Measurements from ENCODE around the gene ELOVL5.
"Not testable (repeated sequence)": the region's sequence is repeated elsewhere in the genome, so short reads cannot be mapped to it uniquely, and the experiment has no call there.

The ELOVL5 gene

DNA sequence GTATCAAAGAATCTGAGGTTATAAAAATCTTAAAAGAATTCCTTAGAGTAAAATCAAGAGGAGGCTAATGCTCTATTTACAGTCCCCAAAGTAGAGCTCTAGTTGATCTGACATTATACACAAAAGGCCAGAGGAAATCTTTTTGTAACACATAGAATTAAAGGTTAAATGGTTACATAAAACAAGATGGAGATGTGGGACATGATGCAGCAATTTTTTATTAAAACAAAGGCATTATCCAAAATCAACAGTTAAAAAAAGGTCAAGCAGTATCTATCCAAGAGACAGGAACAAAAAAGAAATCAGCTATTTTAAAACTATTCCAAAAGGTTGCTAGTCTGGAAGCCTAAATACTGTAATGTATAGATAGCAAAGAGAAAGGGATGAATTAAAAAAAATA is 20.4 kb downstream of the ELOVL5 start:
- no peak for DNase-seq (ENCODE audit: low read depth)

DNA sequence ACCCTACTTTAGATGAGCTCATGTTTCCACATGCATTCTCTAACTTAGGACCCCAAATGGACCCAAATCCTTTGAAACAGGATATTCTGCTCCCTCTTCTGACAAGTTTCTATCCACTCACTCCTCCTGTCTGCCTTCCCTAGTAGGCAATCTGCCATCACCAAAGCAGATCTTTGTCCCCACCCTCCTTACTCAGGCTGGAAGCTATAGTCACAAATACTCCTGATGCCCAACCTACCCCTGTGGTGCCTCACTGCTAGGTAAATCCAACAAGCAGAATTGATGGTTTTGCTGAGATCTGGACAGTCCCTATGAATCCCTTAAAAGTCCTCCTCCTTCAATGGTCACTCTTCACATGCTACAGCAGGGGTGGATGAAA is 21.7 kb downstream of the ELOVL5 start:
- no peak for DNase-seq (ENCODE audit: low read depth)

DNA sequence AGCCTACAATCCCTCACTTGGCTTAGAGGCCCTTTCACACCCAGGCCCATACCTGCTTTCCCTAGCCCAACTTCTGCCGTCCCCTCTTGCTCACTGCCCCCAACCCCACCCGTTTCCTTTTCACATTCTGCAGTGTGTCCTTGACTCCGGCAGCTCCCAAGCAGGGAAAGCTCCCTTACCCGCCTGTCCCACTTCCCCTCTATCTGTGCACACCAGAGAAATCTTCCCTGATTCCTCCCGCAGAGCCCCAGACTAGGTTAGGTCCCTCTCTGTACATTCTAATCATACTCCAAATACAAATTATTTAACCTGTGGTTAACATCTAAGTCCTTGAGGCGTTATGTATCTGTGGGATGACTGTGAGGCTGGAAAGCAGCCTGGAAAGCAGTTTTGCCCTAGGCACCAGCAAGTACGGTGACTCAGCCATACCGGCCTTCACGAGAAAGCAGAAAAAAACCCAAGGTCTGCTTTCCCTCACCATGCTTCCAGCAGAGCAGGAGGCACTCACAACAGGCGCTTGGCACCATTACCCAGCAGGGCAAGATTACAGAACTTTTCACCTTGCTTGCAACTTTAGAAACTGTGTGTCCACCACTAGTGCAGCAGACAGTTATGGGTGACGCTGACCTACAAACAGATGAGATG is 22.3 kb downstream of the ELOVL5 start:
- DNase-seq (ENCODE audit: low read depth), result no peak

DNA sequence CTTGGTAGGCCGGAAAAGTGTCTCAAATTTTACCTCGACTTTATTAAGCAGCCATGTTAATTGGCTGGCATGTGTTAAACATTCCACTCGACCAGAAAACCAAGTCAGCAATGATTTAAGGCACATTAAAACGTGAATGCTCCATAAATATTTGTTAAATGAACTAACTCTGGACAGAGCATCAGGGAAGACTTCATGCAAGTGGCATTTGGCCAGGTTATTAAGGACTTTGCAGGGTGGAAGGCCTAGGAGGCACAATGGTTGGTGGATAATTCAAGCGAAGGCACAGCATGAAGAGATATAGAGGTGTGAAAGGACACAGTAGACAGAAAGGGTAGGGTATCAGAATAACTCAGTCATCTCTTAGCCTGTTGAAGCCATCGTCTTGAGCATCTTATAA is 23.0 kb downstream of the ELOVL5 start:
- no peak for DNase-seq (ENCODE audit: low read depth)

DNA sequence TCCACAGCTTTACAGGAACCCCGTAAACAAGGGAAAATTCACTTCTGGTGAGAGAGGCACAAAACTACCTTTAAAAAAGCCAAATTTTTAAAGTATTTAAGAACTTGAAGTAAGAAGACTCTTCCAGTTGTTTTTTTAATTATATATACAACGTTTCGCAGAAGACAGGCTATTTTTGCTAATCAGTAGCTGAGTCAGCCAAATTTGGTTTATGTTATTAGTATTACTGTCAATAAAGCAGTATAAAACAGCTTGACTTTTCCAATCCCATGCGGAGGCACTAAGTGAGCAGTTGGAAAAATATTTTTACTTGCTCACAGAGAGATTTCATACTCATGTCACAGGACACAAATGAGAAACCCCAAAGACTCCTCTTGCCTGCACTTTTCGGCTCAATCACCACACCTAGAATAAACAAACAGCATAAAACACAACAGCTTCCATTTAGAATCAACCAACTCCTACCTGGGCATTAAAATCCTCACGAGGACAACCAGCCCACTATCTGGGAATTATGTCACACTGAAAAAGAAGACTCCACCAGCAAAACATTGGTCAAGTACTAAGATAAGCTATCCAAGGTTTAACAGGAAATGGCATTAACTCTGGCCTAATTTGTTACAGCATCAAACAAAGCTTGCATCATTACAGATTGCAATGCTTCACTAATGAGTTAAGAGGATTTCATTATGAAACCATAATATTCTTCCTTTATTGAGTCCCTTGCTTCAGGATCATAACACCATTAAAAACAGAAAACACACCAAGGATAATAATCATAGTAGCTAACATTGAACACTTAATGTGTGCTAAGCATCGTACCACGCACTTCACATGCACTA is 26.3 kb downstream of the ELOVL5 start:
- no peak for DNase-seq (ENCODE audit: low read depth)

DNA sequence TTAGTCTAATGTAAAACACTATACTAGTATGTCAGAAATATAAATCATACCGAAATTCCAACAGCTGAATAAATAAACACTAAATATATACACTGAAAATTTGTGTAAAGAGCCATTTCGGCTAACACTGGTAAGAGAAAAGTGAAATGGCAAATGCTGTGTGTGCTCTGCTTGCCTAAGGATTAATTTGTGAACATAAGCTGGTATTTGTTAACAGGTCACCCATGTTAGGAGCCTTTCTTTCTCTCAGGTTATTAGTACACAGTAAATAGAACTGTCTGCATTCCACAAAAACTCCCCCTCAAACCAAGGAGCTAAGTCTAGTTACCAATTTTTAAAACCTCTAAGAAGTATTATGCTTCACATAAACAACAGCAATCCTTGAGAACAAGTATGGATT is 27.0 kb downstream of the ELOVL5 start:
- no peak for DNase-seq (ENCODE audit: low read depth)

DNA sequence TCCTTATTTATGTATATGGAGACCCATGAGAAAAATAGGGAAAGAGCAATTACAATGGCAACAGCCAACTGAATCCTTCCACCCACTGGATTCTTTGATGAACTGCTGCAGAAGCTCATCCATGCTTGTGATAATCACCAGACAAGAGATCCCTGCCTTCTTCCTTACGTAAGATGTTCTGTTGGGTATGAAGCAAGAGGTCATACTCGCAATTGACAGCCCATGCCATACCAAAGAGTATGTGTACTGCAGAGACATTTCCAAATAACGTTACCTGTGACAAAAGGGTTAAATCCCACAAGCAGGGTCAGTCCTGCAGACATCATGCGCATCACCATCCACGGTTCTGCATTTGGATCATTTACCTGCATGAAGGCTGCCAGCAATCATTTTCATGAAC is 27.8 kb downstream of the ELOVL5 start:
- DNase-seq (ENCODE audit: low read depth), result no peak

DNA sequence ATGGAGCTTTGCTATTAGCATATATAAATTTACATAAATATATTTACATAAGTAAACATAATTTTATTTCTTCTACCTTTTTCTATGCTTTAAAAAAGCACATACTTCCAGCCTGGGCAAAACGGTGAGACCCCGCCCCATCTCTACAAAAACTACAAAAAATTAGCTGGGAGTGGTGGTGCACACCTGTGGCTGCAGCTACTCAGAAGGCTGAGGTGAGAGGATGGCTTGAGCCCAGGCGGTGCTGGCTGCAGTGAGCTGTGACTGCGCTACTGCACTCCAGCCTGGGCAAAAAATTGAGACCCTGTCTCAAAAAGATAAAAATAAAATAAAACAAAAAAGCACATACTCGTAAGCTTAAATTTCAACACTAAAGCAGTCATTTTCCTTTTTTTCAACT is 30.3 kb downstream of the ELOVL5 start:
- DNase-seq (ENCODE audit: low read depth), result no peak

DNA sequence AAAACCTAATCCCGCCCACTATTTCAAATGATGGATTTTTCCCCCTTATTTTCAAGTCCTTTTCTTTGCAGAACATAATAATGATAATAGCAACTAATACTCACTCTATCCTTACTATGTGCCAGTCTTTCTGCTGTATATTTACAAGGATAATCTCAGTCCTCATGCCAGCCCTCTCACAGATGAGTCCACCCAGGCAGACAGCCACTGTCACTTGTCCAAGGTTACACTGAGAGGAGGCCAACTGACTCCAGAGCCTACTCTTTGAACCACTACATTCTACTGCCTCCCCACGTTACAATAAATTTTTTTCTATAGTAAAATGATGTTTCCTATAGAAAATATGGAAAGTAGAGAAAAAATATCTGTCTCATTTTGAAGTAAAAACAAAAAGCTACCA is 30.9 kb downstream of the ELOVL5 start:
- no peak for DNase-seq (ENCODE audit: low read depth)

DNA sequence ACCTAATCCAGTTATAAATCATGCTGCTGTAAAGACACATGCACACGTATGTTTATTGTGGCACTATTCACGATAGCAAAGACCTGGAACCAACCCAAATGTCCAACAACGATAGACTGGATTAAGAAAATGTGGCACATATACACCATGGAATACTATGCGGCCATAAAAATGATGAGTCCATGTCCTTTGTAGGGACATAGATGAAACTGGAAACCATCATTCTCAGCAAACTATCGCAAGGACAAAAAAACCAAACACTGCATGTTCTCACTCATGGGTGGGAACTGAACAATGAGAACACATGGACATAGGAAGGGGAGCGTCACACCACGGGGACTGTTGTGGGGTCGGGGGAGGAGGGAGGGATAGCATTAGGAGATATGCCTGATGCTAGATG is 31.5 kb downstream of the ELOVL5 start:
- not testable (repeated sequence) for DNase-seq (ENCODE audit: low read depth)

DNA sequence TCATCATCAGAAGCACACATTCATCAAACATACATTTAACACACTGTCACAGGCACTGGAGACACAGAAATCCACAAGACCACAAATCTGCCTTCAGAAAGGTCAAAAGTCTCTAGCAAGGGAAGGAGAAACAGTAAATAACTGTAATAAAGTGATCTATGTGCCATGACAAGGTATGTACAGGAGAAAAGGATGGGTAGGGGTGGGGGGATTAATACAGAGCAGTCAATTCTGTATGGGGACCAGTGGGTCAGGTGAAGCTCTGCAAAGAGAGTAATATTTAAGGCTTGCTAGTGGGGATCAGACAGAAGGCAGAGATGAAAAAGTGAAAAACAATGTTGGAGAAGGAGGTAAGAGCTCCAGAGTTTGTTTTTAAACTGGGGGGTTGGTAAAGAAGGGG is 32.6 kb downstream of the ELOVL5 start:
- DNase-seq (ENCODE audit: low read depth), result no peak

DNA sequence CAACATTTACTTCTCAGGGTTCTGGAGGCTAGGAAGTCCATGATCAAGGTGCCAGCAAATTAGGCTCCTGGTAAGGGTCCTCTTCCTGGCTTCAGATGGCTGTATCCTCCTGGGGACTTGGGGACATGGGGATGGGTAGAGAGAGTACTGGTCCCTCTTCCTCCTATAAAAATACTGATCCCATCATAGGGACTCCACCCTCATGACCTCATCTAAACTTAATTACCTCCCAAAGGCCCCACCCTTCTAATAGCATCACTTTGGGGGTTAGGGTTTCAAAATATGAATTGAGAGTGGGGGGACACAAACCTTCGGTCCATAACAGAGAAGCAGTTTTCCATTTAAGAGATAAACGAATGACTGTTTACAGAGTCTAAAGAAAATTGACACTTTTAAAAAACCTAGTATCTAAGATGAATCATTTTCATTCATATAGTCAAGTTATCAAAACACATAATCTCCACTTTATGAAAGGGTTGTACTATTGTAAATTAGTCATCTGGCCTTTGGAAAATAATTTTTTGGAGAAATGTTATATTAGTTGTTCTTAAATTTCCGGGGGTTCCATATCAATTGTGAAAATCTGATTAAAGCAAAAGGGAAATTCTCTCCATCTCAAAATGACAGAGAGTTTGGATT is 33.5 kb downstream of the ELOVL5 start:
- no peak for DNase-seq (ENCODE audit: low read depth)

DNA sequence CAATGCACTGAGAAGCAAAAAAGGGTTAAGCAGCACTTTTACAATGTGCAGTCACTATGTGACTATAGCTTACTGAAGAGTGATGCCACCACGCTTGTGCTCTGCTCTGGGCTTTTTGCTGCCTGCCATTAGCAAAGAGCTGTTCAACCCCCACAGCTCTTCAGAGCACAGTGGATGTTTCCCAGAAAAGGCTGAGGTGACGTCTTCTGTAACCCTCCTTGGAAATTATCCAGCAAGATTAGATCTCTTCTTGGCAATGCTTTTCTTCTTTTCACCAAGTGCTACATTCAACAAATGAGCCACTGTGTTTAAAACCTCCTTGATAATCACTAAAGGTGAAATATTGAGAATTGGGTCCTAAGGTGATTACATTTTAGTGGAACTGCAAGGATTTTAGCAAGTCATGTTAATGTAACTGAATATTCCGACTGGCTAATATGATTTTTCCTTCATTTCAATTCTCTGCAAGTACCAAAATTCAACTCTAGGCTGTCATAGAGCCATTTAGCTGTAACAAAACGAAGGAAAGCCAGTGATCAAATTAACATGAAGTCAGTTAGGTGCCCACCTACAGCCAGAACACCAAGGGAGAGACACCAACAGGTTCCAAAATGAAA is 34.9 kb downstream of the ELOVL5 start:
- no peak for DNase-seq (ENCODE audit: low read depth)

DNA sequence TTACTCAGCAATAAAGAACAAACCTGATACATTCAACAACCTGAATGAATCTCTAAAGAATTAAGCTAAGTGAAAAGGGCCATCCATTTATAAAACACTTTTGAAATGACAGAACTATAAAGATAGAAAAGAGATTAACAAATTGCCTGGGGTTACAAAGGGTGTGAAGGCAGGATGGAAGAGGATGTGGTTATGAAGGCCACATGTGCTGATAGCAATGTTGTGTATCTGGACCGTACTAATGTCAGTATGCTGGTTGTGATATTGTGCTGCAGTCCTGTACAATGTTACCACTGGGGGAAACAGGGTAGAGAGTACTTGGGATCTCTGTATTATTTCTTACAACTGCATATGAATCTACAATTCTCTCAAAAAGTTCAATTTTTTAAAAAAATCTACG is 36.4 kb downstream of the ELOVL5 start:
- peak; percentile 74 for DNase-seq (ENCODE audit: low read depth)

DNA sequence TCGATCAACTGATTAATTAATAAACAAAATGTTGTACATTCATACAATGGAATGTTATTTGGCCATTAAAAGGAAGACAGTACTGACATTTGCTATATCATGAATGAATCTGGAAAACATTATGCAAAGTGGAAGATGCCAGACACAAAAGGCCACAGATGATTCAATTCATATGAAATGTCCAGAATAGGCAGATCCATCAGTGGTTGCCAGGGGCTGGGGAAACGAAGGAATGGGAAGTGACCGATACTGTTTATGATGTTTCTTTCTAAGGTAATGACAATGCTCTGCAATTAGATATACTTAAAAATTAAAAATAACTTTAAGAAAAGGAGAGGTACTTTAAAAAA is 37.2 kb downstream of the ELOVL5 start:
- no peak for DNase-seq (ENCODE audit: low read depth)

DNA sequence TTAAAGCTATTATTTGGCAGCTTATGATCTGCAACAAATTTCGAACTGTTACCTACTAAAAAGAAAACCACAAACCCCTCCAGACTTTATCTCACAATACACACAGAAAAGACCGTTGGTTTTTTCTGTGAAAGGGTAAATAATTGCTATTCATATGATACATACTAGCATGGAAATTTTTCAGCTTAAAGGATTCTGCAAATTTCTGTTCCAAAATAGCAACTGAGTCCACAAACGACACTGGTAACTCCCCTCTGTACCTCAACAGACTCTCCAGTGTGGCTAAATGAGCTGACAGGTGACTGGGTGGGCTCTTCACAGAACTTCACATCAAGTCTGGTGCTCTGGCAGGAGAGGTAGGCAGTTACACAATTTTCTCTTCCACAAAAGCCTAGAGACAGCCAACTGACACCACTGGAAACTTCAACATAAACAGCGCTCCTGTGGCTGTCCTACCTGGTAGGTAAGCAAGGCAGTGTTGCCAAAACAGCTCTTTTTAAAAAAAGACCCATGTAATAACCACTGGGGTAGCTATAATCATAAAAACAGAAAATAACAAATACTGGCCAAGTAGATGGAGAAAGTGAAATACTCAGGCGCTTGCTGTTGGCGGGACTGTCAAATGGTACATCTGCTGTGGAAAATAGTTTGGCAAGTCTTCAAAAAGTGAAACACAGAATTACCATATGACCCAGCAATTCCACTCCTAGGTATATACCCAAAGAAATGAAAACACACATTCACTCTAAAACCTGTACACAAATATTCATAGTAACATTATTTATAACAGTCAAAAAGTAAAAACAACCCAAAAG is 37.8 kb downstream of the ELOVL5 start:
- no peak for DNase-seq (ENCODE audit: low read depth)

DNA sequence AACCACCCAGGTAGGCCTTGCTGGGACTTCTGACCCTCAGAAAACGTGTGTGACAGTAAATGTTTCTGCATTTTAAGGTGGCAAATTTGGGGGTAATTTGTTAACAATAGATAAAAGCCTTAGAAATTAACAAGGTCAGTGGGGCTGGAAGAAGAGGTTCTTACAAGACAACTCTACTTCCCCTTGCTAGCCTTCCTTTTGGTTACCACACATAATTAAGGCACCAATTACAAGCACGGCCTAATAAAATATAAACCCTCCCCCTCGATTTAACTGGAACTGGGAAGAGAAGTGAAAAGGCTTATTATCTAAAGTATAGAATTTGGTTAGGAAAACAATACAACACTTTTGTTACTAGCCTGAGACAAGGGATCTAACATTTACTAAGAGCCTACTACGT is 38.8 kb downstream of the ELOVL5 start:
- no peak for DNase-seq (ENCODE audit: low read depth)

DNA sequence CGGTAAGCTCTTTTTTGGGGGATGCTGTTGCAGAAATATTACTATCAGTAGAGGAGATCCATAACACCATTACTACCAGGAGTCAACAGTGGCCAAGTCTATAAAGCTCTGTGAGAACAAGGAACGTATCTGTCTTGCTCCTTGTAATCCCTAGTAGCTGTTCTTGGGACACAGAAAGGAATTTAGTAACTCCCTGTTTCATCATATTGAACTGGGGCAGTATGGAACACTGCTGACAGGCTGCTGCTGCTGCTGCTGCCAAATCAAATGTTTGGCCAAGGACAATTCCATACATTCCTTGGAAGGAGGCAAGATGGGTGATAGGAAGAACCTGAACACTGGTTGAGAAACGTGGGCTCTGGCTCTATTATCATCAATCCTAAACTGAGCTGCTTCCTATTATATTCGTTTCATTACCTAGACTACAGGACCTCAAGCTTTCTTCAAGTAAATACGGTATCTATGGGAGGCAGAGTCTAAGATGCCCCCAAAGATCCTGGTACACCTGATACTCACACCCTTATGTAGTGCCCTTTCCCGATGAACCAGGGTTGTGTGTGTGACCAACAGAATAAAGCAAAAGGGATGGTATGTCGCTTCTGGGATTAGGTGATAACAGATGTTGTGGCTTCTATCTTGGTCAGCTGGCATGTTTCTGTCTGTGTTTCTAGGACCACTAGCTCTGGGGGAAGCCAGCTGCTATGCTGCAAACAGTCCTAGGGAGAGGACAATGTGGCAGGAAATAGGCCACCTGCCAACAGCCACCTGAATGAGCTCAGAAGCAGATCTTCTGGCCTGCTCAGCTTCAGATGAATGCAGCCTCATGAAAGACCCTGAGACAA is 39.5 kb downstream of the ELOVL5 start:
- DNase-seq (ENCODE audit: low read depth), result peak; percentile 96

DNA sequence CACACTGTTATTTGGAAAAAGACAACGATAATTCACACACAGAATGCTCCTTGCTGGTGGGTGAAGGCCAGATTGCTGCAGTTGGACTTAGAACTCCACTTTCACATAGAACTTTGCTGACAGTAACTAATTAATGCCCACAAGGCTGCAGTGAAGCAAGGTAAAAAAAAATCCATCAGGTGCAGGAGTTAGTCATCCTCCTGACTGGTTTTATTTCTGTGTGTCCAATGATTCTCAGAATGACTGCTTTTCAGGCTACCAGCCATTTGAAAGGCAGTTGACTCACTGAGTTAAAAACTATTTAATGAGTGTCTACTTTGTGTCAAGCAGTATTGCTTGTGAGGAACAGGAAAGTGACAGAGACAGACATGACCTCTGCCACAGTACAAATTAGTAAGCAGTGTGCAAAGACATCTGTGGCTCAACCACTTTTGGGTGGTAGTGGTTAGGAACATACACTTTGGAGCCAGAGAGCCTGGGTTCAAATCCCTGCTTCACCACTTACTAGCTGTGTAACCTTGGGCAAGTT is 41.9 kb downstream of the ELOVL5 start:
- DNase-seq (ENCODE audit: low read depth), result no peak

DNA sequence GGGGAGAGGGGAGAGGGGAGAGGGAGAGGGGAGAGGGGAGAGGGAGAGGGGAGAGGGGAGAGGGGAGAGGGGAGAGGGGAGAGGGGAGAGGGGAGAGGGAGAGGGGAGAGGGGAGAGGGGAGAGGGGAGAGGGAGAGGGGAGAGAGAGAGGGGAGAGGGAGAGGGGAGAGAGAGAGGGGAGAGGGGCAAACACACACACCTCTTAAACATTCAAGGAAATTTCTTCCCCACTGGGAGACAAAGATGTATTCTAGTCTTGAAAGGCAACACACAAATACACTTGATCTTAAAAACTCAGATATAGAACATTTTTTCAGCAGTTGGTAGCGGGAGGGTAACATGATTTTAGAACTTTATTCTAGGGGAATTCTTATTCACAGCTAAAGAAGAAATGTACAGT is 42.5 kb downstream of the ELOVL5 start:
- DNase-seq (ENCODE audit: low read depth), result not testable (repeated sequence)

DNA sequence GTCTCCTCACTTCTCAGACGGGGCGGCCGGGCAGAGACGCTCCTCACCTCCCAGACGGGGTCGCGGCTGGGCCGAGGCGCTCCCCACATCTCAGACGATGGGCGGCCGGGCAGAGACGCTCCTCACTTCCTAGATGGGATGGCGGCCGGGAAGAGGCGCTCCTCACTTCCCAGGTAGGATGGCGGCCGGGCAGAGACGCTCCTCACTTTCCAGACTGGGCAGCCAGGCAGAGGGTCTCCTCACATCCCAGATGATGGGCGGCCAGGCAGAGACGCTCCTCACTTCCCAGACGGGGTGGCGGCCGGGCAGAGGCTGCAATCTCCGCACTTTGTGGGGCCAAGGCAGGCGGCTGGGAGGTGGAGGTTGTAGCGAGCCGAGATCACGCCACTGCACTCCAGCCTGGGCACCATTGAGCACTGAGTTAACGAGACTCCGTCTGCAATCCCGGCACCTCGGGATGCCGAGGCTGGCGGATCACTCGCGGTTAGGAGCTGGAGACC is 43.2 kb downstream of the ELOVL5 start:
- DNase-seq (ENCODE audit: low read depth), result not testable (repeated sequence)

All from CMK (cell line).